ENCODE results near the gene ZDHHC14.

ZDHHC14 gene

GRCh38 chr6:157584036-157584435 lies 203.0 kb downstream of the ZDHHC14 start:
- no peak overlapping the region for H3K4me2 ChIP-seq (ENCODE audit: low read depth, low read length, poor library complexity, severe bottlenecking)
- no peaks in the 10 kb centered on the region for H3K36me3 ChIP-seq (ENCODE audit: low read length)
- H3K79me2 ChIP-seq (ENCODE audit: insufficient read depth, low read length) = no peaks in the 10 kb centered on the region
- peaks cover 5% of the 10 kb centered on the region; the same call in 1 of the 2 replicates for H3K9me3 ChIP-seq (ENCODE audit: insufficient read depth, low read length)
- no peak overlapping the region for H3K27ac ChIP-seq (ENCODE audit: low read depth, low read length)
- no peaks in the 10 kb centered on the region for H3K9me2 ChIP-seq (replicated peaks; ENCODE audit: insufficient read depth, low read length)
- H2AFZ ChIP-seq (ENCODE audit: low read depth, low read length, severe bottlenecking) = no peak overlapping the region
- no peak overlapping the region for H3K4me3 ChIP-seq (ENCODE audit: insufficient read depth, low read length, poor library complexity, severe bottlenecking)
- no peaks in the 10 kb centered on the region for H4K20me1 ChIP-seq (ENCODE audit: low read depth, low read length)
- no peaks in the 10 kb centered on the region for H3K27me3 ChIP-seq (ENCODE audit: low read length)
- no peak overlapping the region for H3K9ac ChIP-seq (ENCODE audit: low read length)
- TF ChIP-seq CTCF (IDR thresholded peaks at IDR 0.05; ENCODE audit: insufficient read depth, low read length, poor library complexity, severe bottlenecking) (no peak), EZH2phosphoT487 (conservative IDR thresholded peaks at IDR 0.05; ENCODE audit: low read length) (no peak)
- no peaks in the 10 kb centered on the region for H3F3A ChIP-seq (ENCODE audit: insufficient read depth)

GRCh38 chr6:157585274-157586087 lies 204.5 kb downstream of the ZDHHC14 start:
- H3K79me2 ChIP-seq (ENCODE audit: insufficient read depth, low read length) = no peaks in the 10 kb centered on the region
- H3K9me2 ChIP-seq (replicated peaks; ENCODE audit: insufficient read depth, low read length) = no peaks in the 10 kb centered on the region
- TF ChIP-seq EZH2phosphoT487 (conservative IDR thresholded peaks at IDR 0.05; ENCODE audit: low read length) (no peak), CTCF (IDR thresholded peaks at IDR 0.05; ENCODE audit: insufficient read depth, low read length, poor library complexity, severe bottlenecking) (no peak)
- no peak overlapping the region for H3K4me3 ChIP-seq (ENCODE audit: insufficient read depth, low read length, poor library complexity, severe bottlenecking)
- peaks cover 14% of the 10 kb centered on the region; the same call in 1 of the 2 replicates for H3K9me3 ChIP-seq (ENCODE audit: insufficient read depth, low read length)
- H3F3A ChIP-seq (ENCODE audit: insufficient read depth) = no peaks in the 10 kb centered on the region
- H3K27me3 ChIP-seq (ENCODE audit: low read length) = no peaks in the 10 kb centered on the region
- no peak overlapping the region for H2AFZ ChIP-seq (ENCODE audit: low read depth, low read length, severe bottlenecking)
- H3K36me3 ChIP-seq (ENCODE audit: low read length) = no peaks in the 10 kb centered on the region
- H3K27ac ChIP-seq (ENCODE audit: low read depth, low read length) = no peak overlapping the region
- H3K4me2 ChIP-seq (ENCODE audit: low read depth, low read length, poor library complexity, severe bottlenecking) = no peak overlapping the region
- H4K20me1 ChIP-seq (ENCODE audit: low read depth, low read length) = no peaks in the 10 kb centered on the region
- no peak overlapping the region for H3K9ac ChIP-seq (ENCODE audit: low read length)

- Histone ChIP-seq H3K27ac (ENCODE audit: low read depth, low read length) (no peak overlapping the region), H3K27me3 (ENCODE audit: low read length) (no peaks in the 10 kb centered on the region), H3K4me3 (ENCODE audit: insufficient read depth, low read length, poor library complexity, severe bottlenecking) (no peak overlapping the region), H3K79me2 (ENCODE audit: insufficient read depth, low read length) (no peaks in the 10 kb centered on the region), H3K9me2 (replicated peaks; ENCODE audit: insufficient read depth, low read length) (no peaks in the 10 kb centered on the region), H3K36me3 (ENCODE audit: low read length) (no peaks in the 10 kb centered on the region), H2AFZ (ENCODE audit: low read depth, low read length, severe bottlenecking) (no peak overlapping the region), H3K9me3 (ENCODE audit: insufficient read depth, low read length) (peaks cover 18% of the 10 kb centered on the region; the same call in 1 of the 2 replicates), H4K20me1 (ENCODE audit: low read depth, low read length) (no peaks in the 10 kb centered on the region), H3F3A (ENCODE audit: insufficient read depth) (no peaks in the 10 kb centered on the region), H3K4me2 (ENCODE audit: low read depth, low read length, poor library complexity, severe bottlenecking) (no peak overlapping the region), H3K9ac (ENCODE audit: low read length) (no peak overlapping the region)
- TF ChIP-seq EZH2phosphoT487 (conservative IDR thresholded peaks at IDR 0.05; ENCODE audit: low read length) = no peak
- no peak for TF ChIP-seq CTCF (IDR thresholded peaks at IDR 0.05; ENCODE audit: insufficient read depth, low read length, poor library complexity, severe bottlenecking)
Observed at GRCh38 chr6:157586088-157586414, 205.1 kb downstream of the ZDHHC14 start.
